ENCODE results near the gene LTN1.
"Not testable (repeated sequence)": the region's sequence is repeated elsewhere in the genome, so short reads cannot be mapped to it uniquely, and the experiment has no call there.

Gene LTN1, protein sequence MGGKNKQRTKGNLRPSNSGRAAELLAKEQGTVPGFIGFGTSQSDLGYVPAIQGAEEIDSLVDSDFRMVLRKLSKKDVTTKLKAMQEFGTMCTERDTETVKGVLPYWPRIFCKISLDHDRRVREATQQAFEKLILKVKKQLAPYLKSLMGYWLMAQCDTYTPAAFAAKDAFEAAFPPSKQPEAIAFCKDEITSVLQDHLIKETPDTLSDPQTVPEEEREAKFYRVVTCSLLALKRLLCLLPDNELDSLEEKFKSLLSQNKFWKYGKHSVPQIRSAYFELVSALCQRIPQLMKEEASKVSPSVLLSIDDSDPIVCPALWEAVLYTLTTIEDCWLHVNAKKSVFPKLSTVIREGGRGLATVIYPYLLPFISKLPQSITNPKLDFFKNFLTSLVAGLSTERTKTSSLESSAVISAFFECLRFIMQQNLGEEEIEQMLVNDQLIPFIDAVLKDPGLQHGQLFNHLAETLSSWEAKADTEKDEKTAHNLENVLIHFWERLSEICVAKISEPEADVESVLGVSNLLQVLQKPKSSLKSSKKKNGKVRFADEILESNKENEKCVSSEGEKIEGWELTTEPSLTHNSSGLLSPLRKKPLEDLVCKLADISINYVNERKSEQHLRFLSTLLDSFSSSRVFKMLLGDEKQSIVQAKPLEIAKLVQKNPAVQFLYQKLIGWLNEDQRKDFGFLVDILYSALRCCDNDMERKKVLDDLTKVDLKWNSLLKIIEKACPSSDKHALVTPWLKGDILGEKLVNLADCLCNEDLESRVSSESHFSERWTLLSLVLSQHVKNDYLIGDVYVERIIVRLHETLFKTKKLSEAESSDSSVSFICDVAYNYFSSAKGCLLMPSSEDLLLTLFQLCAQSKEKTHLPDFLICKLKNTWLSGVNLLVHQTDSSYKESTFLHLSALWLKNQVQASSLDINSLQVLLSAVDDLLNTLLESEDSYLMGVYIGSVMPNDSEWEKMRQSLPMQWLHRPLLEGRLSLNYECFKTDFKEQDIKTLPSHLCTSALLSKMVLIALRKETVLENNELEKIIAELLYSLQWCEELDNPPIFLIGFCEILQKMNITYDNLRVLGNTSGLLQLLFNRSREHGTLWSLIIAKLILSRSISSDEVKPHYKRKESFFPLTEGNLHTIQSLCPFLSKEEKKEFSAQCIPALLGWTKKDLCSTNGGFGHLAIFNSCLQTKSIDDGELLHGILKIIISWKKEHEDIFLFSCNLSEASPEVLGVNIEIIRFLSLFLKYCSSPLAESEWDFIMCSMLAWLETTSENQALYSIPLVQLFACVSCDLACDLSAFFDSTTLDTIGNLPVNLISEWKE (N-terminal part only)

DNA sequence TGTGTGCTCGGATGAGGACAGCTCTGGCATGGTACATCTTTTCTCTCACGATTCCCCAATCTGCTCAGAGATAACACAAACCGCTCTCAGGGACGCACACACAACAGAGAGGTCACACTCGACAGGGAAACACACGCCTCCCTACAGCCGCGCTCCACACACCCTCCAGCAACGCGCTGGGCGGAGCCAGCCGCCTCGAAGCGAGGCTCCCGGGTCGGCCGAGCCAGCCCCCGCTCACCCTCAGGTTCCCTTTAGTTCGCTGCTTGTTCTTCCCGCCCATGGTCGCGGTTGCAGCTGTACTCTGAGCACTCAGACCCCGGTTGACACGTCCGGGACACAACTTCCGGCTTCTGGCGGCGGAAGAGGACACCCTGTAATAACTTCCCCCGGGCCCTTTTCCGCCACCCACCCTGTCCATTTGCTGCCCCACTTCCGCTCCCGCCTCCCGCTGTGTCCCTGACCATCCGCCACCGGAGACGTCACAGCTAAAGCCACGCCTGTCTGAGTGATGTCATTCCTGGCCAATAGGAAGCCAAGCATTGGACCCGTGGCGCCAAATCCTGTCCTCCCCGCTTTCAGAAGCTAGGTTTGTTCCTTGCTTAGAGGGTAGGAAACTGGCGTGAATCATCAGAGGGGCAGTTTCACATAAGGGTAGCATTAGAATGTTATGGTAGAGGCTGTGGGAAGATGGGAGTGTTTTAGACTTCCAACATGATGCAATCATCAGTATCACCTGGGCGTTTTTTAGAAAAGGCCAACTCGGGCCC lies at the start of gene LTN1:
Gene LTN1, minus strand, starts transcription at position 352 of the 767 bp plus-strand sequence. Its CDS starts 72 bp downstream, at position 280.
- DNase-seq (ENCODE audit: low spot score), result peak; percentile 97

DNA sequence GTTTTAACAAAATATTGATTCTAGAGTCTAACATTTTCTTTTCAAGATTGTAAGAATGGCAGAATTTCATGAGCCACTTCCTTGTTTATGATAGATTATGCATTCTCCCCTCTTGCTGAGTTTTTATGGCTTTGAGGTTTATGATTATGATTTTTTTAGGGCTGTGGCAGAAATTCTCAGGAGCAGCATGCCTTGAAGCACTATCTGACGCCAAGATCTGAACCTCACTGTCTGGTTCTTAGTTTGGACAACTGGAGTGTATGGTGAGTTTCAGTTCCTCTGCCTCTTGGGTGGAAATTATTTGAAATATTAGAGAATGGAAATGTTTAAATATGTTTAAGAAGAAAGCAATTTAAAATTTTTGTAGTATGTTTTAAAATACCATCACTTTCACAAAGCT lies 42.0 kb upstream of the LTN1 start:
- DNase-seq (ENCODE audit: low spot score), result no peak

DNA sequence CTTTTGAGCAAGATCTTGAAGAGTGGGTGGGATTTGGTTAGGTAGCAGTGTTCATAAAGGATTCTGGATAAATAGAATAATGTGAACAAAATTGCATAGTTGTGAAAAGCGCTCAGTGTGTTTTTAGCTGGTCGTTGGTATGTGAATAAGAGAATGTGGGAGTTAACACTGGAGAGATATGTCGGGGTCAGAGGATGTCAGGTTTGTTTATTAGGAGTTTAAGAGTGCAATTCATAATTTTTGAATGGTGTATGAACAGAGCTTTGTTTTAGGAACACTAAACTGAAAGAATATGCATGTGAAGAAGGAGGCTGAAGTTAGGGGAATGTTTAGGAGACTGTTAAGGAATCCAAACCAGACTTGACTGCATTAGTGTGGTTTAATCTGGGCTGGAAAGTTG lies 41.2 kb upstream of the LTN1 start:
- DNase-seq (ENCODE audit: low spot score), result no peak

DNA sequence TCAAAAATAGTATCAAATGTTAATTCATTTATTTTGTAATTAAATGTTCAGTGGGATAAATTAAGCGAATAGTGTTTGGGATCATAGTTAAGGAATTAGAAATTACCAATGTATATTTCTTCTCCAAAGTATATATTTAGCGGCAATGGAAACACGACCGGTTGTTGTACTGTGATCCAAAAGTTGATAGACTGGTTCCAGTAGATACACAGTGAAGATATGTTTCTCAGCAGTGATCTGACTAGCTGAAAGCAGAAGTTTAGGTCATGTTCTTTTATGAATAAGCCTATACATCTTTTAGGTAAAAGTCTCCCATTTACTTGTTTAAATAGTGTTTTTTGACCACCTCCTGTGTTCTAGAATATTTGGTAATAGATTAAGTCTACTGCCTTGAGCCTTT lies 40.6 kb upstream of the LTN1 start:
- DNase-seq (ENCODE audit: low spot score), result no peak

DNA sequence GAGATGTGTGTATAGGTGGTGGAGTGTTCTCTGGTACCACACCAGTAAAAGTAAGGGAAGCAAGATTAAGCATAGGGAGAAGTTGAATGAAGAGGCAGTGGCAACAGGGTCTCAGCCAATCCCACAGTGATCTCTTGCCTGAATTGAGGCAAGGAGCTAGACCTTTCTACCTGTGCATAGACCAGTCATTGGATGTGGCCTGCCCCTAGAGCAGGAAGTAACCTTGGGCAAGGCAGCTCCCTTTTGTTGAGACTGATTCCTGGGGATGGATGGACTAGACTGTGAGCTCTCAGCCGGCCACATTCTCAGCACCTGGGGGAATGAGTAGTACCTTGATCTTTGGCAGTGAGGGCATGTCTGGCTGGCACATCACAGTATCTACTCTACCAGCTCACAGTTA lies 38.2 kb upstream of the LTN1 start:
- no peak for DNase-seq (ENCODE audit: low spot score)

DNA sequence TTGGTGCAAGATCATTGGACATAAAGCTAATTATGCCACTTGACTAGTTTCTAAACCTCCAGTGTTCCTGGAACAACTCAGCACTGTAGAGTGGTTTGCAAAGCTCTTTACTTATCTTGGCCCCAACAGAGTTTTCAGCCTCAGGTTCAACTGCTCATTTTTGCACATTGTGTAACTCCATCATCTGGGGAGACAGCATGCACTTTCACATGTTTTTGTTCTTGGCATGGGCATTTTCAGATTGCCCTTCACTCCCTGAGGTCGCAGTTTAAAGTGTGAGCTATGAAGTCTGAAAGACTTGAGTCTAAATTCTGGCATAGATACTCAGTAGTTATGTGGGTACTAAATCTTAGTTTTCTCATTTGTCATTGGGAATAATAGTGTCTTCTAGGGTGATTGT lies 36.8 kb upstream of the LTN1 start:
- no peak for DNase-seq (ENCODE audit: low spot score)

DNA sequence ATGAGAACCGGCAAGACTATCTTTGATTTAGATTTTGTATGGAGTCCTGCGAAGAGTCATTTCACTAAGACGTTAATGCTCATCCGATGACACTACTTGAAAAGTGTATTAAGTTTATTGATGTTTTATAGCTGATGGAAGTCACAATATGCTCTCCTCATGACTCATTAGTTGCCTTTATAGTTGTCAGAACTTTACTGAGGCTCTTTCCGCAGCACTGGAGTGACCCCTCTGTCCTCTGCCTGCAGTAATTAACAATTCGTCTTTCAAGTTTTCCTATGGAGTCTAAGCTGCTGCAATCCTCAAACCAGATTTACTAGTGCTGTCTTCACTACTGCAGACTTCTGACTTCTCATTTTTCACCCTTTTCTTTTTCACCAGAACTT lies 32.6 kb upstream of the LTN1 start:
- no peak for DNase-seq (ENCODE audit: low spot score)

DNA sequence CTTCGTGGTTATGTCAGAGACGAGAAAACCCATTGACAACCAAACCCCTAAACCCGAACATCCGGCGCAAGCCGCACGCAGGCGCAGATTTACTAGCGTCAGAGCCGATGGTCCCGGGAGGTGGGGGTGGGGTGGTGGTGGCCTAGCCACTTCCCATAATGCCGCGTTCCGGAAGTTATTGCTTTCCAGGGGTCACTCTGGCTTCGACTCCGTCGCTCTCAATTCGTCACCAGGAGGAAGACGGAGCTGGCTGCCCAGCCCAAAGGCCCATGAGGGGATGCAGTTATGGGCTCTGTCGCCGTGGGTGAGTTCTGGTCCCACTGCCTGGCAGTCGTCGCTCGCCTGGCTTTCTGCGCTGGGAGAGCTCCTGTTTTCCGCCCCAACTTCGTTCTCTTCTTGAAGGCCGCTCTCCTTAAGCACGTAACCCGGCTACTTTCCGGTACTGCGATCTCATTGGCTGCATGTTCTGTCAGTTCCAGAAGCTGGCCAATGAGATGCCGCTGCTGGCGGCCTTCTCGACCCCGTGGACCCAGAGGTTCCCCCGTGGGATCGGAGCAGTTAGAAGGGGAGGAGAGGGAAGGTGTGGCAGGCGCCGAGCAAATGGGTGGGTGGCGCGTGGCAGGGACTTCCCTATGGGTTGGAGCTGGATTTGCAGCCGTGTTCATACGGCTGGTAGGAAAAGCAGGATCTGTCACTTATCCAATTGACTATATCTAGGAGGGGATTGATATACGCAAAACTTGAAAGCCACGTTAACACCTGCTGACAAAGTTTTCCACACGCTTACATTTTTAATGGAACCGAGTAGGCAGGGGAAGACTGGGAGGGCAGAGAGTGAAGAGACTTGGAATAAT lies 32.0 kb upstream of the LTN1 start, which contains the start of gene USP16:
Gene USP16, plus strand, starts transcription at position 195 of the 854 bp plus-strand sequence. CDS start 3,246 bp downstream, outside the sequence.
- peak; percentile 99 for DNase-seq (ENCODE audit: low spot score)

DNA sequence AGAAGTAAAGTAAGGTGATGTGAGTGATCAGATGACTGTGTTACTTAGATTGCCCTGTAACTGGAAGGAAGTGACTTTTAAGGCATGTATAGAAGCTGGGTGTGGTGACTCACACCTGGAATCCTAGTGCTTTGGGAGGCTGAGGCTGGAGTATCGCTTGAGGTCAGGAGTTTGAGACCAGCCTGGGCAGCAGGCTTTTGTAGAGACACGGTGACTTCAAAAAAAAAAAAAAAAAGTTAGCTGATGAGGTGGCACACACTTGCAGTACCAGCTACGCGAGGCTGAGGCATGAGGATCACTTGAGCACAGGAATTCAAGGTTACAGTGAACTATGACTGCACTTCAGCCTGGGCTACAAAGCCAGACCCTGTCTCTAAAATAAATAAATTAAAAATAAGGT lies 29.5 kb upstream of the LTN1 start:
- DNase-seq (ENCODE audit: low spot score), result no peak

DNA sequence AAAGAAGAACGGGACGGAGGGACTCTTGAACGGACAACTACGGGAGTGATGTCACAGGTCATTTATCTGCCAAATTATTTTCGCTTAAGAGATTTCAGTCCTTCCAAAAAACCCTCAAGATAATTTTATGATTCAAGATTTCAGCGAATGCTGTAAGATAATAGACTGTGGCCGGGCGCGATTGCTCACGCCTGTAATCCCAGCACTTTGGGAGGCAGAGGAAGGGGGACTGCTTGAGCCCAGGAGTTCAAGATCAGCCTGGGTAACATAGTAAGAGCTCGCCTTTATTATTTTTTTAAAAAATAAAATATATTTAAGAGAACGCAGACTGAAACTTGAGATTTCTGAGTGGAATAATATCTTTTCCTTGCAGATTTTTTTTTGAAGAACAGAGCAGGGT lies 25.9 kb upstream of the LTN1 start:
- no peak for DNase-seq (ENCODE audit: low spot score)

DNA sequence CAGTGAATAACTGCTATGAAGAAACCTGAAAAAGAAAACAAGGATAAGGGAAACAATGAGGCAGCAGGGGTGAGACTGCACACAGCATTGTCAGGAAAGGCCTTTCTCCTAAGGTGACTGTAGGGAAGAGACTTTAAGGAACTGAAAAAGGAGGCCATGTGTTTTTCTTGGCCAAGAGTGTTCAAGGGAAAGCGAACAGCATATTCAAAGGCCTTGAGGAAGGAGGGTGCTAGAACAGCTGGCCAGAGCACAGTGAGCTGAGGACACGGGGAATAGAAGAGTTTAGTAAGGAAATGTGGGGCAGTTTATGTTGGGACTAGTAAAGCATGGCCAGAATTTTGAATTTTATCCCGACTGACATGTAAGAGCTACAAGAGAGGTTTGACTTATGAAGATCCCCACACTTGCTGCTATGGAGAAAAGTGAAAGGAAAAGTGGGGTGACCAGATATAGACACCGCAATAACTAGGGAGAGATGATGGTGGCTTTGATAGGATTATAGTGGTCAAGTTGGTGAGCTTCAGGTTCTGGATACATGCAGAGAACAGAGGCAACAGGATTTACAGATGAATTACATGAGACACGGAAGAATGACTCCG lies 25.1 kb upstream of the LTN1 start:
- DNase-seq (ENCODE audit: low spot score), result no peak

DNA sequence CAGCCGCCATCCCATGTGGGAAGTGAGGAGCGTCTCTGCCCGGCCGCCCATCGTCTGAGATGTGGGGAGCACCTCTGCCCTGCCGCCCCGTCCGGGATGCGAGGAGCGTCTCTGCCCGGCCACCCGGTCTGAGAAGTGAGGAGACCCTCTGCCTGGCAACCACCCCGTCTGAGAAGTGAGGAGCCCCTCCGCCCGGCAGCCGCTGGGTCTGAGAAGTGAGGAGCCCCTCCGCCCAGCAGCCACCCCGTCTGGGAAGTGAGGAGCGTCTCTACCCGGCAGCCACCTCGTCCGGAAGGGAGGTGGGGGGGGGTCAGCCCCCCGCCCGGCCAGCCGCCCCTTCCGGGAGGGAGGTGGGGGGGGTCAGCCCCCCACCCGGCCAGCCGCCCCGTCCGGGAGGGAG lies 18.6 kb upstream of the LTN1 start:
- not testable (repeated sequence) for DNase-seq (ENCODE audit: low spot score)

DNA sequence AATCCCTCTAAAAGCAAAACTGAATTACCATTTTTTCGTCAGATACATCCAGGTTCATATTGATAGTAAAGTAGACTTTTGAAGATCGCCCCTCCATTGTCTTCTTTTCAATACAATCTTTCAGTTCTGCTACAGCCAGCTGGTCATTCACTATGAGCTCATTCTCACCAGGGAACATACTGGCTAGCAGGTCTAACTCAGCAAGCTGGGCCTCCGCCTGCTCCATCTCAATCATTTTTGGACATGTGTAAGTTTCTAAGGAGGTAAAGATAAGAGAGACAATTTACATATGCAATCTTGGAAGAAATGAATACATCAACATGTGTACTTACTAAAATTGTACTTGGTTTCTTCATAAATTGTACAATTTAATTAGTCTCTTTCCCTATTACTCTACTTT lies 15.7 kb upstream of the LTN1 start:
- DNase-seq (ENCODE audit: low spot score), result no peak

DNA sequence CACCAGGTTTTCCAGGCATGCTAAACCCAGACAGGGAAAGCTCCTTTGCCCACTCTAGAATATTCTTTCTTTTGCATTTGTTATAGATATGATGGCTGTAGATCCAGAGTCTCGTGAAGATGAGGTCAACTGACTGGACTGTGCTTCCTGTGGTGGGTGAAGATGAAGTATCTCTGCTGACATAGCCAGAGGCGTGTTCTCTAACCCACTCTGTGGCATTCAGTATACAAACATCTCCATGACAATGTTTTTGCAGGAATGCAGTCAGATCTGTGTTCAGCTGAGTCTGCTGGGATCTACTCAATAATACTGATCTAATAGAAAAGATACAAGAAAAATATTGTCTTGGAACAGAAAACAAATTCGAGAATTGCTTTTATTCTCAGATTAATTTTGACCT lies 15.1 kb upstream of the LTN1 start:
- no peak for DNase-seq (ENCODE audit: low spot score)

DNA sequence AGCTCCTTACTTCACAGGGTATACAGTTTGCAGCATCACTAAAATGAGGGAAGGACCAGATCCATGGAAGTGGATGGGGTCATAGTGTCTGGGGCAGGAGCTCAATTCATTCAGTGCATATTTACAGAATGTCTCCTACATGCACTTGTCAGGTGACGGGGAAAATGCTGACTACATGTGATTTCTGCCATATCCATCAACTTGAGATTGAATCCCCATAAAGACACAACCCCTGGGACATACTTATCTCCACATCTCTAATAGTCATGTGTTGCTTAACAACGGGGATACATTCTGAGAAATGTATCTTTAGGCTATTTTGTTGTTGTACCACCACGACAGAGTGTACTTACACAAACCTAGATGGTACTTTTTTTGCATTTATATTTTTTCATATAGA lies 14.5 kb upstream of the LTN1 start:
- DNase-seq (ENCODE audit: low spot score), result no peak

DNA sequence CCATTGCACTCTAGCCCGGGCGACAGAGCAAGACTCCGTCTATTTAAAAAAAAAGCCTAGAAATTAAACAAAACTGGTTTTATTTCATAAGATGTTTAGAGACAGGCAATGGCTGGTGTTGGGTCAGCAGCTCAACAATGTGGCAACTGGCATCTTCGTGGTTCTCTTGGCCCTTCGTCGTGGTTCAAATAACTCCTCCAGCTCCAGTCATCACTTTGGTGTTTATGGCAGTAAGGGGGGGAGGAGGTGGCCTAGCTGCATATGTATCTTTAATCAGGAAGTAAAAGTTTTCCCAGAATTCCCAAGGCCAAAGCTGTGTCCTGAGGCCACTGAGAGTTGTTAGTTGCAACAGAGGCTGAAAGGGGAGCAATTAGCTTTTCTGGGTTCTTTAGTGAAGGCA lies 13.0 kb upstream of the LTN1 start:
- no peak for DNase-seq (ENCODE audit: low spot score)

DNA sequence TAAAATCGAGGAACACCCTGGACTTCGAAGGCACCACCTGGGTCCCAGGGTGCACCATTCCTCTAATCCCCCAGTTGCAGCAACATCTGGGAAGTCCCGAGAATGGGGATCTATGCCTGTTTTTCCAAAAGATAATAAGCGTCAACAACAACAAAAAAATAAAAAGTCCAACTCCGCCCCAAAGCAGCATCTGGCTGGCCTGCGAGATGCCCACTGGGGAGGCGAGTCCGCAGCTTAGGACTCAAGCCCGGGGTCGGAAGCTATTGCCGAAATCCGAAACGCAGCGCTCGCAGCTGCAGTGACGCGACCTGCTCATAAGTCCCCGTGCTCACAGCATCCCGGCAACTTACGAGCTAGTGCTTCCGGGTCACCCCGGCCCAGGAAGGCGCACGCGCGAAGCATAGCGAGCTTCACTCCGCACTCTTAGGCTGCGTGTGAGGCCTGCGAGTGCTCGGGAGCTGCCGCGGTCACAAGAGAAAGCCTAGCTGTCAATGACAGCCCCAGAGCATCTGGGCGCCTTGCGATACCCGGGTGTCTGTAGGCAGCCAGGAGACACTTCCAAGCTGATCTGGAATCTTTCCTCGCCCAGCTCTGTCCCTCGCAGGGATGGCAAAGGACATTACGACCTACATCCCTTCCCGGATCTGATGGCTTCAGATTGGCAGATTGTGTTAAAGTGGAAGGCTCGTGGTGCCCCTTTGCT lies 9.9 kb upstream of the LTN1 start:
- peak; percentile 97 for DNase-seq (ENCODE audit: low spot score)

DNA sequence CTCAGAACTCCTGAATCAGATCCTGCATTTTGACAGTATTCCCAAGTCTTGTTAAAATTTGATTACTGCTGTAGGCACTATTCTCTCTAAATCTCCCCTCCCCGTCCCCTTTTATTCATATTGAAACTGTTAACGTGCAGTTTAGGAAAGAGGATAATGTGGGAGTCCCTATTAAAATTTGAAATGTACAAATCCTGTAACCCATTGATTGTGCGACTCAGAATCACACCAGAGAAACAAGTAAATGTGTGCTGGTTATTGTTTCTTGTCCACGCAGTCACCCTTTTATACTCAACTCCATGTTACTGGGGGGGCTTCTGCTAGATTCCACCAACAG lies 584 bp upstream of the LTN1 start:
- DNase-seq (ENCODE audit: low spot score), result no peak

DNA sequence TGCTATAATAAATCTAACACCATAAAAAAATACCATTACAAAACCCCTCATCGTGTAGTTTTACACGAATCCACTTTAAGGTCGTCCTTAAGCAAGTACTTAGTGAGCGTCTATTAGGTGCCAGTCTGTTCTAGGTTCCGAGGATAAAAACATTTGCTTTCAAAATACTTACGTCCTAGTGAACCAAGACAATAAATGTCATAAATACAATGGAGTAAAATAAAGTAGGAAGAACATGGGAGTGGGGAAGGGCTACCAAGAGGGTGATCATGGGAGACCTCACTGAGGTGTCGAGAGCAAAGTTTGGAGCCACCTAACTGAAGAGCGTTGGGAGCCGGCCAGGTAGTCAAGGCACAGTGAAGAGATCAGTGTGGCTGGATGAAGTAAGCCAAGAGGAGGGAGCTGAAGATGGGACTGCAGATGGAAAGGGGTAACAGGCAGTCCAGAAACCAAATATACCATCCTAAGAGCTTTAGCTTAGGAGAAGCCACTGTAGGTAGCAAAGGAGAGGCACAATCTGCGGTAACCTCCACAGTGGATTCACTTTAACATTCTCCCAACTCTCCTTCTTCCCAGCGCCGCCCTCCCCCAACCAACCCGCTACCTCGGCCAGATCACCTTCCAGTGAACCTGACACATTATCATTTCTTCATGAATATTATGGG lies 684 bp downstream of the LTN1 start:
- peak; percentile 20 for DNase-seq (ENCODE audit: low spot score)
